ENCODE results near the gene MOCS1.
"Not testable (repeated sequence)": the region's sequence is repeated elsewhere in the genome, so short reads cannot be mapped to it uniquely, and the experiment has no call there.

MOCS1 gene

GRCh38 chr6:39934131-39934757 lies at the start of gene MOCS1:
TSS of gene MOCS1 (minus strand) at chr6:39934462. CDS start at chr6:39934417, 45 bp downstream.
- DNase-seq, result peak; percentile 77

- DNase-seq, result no peak
Observed at GRCh38 chr6:39984051-39984450, 49.8 kb upstream of the MOCS1 start.

- no peak for DNase-seq
Observed at GRCh38 chr6:39983193-39983592, 48.9 kb upstream of the MOCS1 start.

- no peak for DNase-seq
Observed at GRCh38 chr6:39982720-39983119, 48.5 kb upstream of the MOCS1 start.

DNA sequence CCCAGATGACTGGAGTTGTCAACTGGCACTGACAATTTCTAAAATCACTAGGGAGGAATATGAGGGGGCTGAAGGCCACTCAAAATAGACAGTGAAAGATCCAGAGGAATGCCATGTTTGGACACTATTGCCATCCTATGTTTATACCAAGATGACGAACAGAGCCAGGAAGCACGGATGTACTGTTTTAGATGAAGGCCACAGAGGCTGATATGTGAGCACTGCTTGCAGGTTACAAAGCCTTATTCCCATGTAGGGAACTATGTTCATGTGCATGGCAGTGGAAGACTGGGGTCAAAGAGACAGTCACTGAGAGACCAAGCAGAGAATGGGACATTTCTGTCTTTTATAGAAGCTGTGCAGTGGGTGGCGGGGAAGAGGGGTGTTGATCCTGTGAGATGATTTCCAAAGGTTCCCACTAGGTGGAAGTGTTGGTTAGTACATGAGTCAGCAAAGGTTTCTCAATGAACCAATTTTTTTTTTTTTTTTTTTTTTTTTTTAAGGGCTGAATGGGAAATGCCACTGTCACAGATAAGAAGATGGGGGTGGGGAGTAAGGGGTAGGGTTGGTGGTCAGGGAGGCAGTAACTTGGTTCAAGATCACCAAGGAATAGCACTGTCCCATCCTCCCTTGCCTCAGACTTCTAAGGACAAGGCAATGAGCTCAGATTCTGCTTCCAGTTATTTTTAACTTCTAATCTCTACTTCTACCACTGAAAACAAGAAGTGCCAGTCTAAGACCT lies 46.7 kb upstream of the MOCS1 start:
- DNase-seq, result peak; percentile 86

DNA sequence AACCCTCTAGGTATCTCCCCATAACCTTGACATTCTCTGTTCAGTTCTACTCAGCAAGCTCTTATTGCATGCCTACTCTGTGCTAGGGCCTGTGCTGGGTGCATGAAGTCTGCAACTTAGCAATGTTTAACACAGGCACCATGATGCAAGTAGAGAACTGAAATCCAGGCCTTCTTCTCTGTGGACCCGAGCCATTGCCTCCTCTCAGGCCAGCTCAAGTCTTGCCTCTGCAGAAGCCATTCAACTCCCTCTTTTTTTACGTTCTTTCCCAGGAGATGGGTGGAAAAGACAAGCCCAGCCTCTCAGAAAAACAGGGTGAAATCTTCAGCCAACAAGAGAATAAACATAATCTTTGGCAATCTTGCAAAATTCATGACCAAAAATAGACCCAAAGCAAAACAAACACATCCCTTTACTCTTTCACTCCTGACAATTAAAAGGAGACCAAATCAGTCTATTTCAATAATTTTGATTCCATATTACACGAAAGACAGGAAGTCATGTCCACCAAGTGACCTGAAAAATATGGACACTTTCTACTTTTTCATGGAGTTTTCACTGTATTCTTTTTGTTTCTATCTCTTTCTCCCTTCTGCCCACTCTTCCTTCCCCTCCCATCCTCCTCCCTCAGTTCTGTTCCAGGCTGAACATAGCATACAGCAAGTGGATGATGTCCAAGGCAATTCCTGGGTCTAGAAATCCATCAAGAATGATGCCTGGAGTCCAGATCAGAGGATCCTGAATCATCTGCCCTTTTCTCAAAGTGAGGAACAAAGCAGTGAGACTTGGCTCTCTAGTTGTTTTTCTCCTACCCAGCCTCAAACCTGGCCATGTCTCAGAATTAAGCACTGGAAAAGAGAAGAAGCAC lies 45.4 kb upstream of the MOCS1 start:
- DNase-seq, result no peak

DNA sequence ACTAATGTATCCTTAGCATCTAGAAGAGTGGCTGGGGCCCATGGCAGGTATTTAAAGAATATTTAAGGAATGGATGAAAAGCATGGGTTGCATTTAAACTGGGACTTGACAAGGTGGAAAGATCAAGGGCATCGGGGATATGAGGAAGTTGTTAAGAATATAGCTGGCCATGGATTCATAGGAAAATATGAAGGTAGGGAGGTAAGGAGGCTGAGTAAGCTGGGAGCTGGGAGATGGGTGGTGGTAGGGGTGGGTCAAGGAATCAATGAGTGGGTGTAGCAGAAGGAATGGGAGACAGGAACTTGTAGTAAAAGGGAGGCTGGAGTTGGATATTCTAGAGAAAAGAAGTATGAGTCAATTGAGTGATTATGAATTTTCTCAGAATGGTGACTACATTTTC lies 44.0 kb upstream of the MOCS1 start:
- DNase-seq, result no peak

GRCh38 chr6:39973661-39974060 lies 39.4 kb upstream of the MOCS1 start:
- no peak for DNase-seq

DNA sequence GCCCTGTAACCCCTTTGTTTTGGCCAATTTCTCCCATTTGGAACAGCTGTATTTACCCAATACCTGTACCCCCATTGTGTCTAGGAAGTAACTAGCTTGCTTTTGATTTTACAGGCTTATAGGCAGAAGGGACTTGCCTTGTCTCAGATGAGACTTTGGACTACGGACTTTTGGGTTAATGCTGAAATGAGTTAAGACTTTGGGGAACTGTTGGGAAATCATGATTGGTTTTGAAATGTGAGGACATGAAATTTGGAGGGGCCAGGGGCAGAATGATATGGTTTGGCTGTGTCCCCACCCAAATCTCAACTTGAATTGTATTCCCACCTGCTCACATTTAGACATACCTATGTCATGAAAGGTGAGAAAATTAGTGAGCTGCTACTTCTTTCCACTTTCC lies 38.5 kb upstream of the MOCS1 start:
- DNase-seq, result not testable (repeated sequence)

DNA sequence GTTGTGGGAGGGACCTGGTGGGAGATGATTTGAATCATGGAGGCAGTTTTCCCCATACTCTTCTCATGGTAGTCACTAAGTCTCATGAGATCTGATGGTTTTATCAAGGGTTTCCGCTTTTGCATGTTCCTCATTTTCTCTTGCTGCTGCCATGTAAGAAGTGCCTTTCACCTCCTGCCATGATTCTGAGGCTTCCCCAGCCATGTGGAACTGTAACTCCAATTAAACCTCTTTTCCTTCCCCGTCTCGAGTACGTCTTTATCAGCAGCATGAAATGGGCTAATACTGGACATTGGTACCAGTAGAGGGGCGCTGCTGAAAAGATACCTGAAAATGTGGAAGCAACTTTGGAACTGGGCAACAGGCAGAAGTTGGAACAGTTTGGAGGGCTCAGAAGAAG lies 36.9 kb upstream of the MOCS1 start:
- DNase-seq, result not testable (repeated sequence)

GRCh38 chr6:39965751-39966150 lies 31.5 kb upstream of the MOCS1 start:
- no peak for DNase-seq

GRCh38 chr6:39964530-39964929 lies 30.3 kb upstream of the MOCS1 start:
- DNase-seq, result no peak

DNA sequence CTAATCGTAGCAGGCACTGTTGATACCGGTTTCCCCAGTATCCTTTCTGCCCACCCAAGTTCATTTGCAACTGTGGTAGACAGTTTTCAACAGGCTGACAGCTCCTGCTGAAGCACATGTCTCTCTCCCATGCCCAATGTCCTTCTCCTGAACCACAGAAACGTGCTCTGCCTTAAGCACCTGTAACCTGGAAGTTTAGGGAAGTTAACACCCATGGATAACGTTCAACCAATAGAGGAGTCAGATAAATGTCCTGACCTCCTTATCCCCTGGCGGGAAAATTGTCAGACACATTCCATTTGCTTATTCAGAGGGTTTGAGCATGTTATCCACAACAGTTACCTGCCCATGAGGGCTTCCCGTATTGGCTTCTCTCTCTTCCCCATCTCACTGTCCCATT lies 29.8 kb upstream of the MOCS1 start:
- DNase-seq, result no peak

DNA sequence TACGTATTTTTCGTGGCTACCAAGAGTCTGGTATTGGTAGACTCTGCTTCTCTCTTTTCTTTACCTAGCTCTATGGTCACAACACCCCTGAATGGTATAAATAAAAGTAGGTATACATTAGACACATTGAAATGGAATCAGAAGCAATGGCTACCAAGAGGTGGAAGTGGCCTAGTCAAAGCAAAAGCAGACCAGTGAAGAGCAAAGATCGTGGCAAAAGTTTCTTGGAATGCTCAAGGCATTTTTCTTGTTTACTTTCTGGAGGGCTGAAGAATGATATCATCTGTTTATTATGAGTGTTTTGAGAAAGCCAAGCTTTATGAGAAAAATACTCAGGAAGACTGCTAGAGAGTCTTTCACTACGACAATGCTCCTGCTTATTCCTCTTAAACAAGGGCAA lies 28.6 kb upstream of the MOCS1 start:
- DNase-seq, result no peak

DNA sequence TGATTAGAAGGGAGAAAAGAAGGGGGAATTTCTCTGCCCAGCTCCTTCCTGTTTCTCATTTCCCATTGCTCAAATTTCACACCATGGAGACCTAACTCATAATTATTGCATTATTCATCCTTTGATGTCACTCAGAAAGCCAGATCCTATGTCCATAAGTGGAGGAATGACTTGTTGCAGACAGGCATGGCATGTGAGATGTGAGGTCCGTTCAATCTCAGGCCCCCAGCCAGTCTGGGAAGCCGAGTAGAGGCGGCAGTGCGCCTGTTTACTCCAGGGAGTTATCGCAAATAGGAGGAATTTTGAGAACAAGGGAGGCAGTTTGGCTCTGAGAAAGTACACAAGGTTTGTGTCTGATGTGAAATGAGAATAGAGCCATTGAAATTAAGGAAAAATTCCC lies 26.9 kb upstream of the MOCS1 start:
- peak; percentile 11 for DNase-seq

DNA sequence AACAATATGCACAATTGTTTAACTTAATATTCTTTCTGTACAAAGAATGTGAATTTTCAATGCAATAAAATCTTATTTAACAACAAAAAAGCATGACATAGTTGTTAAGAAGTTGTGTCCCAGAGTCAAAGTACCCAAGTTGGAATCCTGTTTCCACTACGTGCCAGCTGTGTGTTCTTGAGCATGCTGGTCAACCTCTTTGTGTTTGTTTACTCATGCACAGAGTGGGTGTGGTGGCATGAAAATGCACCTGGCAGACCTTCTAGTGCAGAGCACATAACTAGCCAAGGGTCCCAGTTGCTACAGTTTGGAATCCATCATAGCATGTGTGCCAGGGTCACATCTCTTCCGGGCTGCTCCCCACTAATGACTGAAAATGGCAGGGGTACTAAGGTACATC lies 24.7 kb upstream of the MOCS1 start:
- DNase-seq, result no peak

DNA sequence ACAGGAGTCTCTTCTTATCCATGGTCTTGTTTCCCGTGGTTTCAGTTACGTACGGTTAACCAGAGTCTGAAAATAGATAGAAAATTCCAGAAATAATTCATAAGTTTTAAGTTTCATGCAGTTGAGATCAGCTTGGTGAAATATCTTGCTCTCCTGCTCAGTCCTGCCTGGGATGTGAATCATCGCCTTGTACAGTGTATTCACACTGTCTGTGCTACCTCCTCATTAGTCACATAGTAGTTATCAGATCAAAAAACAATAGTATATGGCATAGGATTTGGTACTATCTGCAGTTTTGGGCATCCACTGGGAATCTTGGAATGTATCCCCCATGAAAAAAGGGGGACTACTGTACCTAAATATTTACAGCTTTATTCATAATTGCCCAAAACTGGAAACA lies 22.7 kb upstream of the MOCS1 start:
- DNase-seq, result no peak

GRCh38 chr6:39953076-39953618 lies 18.9 kb upstream of the MOCS1 start:
- no peak for DNase-seq

DNA sequence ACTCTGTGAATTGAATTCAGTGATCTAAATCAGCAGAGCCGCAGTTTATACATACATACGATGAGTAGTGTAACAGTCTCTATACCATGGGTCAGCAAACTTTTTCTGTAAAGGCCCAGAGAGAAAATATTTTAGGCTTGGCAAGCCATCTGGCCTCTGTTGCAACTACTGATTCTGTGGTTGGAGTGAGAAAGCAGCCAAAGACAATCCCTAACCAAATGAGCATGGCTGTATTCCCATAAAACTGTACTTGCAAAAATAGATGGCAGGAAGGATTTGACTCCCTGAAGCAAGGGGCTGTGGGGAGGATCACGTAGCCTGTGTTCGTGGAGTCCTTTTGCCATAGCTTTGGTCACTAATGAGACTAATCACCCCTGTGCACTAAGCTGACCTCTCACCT lies 17.9 kb upstream of the MOCS1 start:
- DNase-seq, result no peak

DNA sequence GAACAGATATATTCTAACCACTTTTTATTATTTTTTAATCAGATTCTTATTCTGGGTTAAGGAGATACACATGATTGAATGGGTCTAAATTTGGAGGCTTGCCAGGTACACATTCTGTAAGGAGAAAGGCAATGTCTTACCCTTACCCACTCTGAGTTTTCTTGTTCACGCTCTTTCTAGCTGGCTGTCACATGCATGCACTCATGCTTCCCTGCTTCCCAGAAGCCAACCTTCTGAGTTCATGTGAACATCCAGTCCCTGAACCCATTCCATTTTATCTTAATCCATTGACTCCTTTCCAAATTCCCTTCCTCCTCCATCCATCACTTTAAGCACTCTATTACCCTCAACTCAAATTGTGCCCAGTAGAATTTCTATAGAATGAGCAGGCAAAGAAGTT lies 17.5 kb upstream of the MOCS1 start:
- no peak for DNase-seq

- DNase-seq, result no peak
Observed at GRCh38 chr6:39951191-39951590, 16.9 kb upstream of the MOCS1 start.

- no peak for DNase-seq
Observed at GRCh38 chr6:39950125-39950720, 16.0 kb upstream of the MOCS1 start.

DNA sequence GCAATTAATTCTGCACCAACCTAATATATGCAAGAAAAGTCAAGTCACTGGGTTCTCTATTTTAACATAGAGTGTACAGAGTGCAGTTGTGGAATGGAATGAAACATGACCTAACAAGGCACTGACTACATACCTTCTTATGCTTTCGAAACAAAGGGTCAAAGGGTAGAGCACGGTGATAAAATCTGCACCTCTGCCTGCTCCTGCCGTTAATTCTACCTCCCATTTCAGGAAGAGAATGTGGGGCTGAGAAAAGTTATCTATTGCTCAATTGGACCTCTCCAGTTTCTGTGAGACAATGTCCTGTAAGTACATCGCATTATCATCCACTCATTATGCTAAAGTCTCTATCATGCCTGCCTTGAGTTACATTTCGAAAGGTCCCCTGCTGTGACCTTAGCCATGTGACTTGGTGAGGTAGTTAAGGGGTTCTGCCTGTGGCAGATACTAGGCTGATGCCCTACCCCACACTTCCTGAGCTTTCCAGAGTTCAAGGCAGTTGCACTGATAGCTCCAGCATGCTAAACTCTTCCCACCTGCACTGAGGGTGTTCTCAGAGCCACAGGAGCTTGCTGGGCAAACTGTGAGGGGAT lies 14.0 kb upstream of the MOCS1 start:
- no peak for DNase-seq

Measured in eye (tissue), 1 donor.